Skeletal muscle satellite cell (primary cell): Measurements from ENCODE around the gene HOXD13.

Experiments used
- H3K27me3 ChIP-seq: 2 replicates; pipeline ENCODE4 v1.7.0; 2013; ENCODE audit warnings: low read length; ENCODE audit not compliant: control insufficient read depth, insufficient read depth
- H3K36me3 ChIP-seq: 2 replicates; pipeline ENCODE4 v1.7.0; 2013; ENCODE audit warnings: mild to moderate bottlenecking, control low read depth, low read length; ENCODE audit not compliant: insufficient read depth
- H3K4me1 ChIP-seq: 2 replicates; pipeline ENCODE4 v1.7.0; 2013; ENCODE audit warnings: low read length; ENCODE audit not compliant: control insufficient read depth, insufficient read depth
- H3K4me2 ChIP-seq: 2 replicates; pipeline ENCODE4 v1.7.0; 2013; ENCODE audit warnings: mild to moderate bottlenecking, low read length
- H3K4me3 ChIP-seq: 2 replicates; pipeline ENCODE4 v1.7.0; 2013; ENCODE audit warnings: low read length
- H3K9ac ChIP-seq: 2 replicates; pipeline ENCODE4 v1.7.0; 2013; ENCODE audit warnings: mild to moderate bottlenecking, low read depth, low read length, moderate library complexity
- H3K9me3 ChIP-seq: replicated peaks from 2 replicates; pipeline ENCODE4 v1.7.0; 2013; ENCODE audit warnings: mild to moderate bottlenecking, control low read depth, low read length

The HOXD13 gene

DNA sequence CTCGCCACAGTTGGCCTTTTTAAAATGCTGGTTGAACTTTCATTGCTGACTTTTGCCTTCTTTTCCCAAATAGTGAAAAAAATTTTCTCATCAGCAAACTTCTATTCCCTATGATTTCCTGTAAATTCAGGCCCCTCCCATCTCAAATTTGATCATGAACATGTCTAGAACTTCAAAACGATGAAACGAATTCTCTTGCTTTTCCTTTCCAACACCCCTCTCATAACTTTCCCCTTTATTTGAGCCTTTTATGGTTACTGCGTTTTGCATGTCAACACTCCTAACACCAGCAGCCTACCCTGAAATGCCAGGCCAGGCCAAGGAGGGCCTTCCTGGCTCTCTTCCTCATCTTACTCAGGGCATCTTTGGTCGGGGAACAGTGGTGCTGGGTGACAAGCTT is 1.7 kb upstream of the HOXD13 start:
- Histone ChIP-seq H3K27me3 (peaks cover 92% of the 10 kb centered on the region), H3K9ac (no peak overlapping the region), H3K36me3 (no peaks in the 10 kb centered on the region), H3K4me2 (no peak overlapping the region), H3K9me3 (no peaks in the 10 kb centered on the region), H3K4me3 (no peak overlapping the region), H3K4me1 (peaks cover 12% of the 10 kb centered on the region)

GRCh38 chr2:176091329-176092258 is 927 bp upstream of the HOXD13 start:
- no peak overlapping the region for H3K4me2 ChIP-seq
- H3K4me1 ChIP-seq = peaks cover 8% of the 10 kb centered on the region

GRCh38 chr2:176093145-176093897 is 800 bp downstream of the HOXD13 start:
- Histone ChIP-seq H3K9me3 (no peaks in the 10 kb centered on the region), H3K4me3 (peak overlapping the region; percentile 60), H3K9ac (no peak overlapping the region), H3K36me3 (no peaks in the 10 kb centered on the region), H3K4me2 (peak overlapping the region; percentile 78), H3K4me1 (peaks cover 12% of the 10 kb centered on the region), H3K27me3 (peaks cover 92% of the 10 kb centered on the region)

More at GRCh38 chr2:176091329-176092258, 927 bp upstream of the HOXD13 start:
- H3K27me3 ChIP-seq = peaks cover 92% of the 10 kb centered on the region
- H3K9ac ChIP-seq = no peak overlapping the region
- no peaks in the 10 kb centered on the region for H3K36me3 ChIP-seq
- no peaks in the 10 kb centered on the region for H3K9me3 ChIP-seq
- no peak overlapping the region for H3K4me3 ChIP-seq

DNA sequence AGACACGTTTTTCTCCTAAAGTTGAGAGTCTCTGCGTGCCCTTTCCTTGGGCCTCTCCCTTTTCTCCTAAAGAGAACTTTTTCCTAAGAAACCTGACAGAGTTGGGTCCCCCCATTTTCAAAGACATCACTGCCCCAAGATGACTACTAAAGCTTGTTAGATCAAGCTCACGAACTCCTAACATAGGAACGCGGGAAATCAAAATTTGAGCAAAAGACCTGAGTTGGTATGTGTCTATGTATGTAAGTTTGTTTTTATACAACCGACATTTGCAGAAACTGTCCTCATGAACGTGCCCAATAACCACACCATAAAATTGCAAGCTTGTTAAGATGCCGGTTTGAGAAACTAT is 1.4 kb downstream of the HOXD13 start:
- H3K4me1 ChIP-seq = peaks cover 10% of the 10 kb centered on the region
- H3K36me3 ChIP-seq = no peaks in the 10 kb centered on the region
- H3K9me3 ChIP-seq = no peaks in the 10 kb centered on the region
- no peak overlapping the region for H3K4me3 ChIP-seq
- H3K27me3 ChIP-seq = peaks cover 92% of the 10 kb centered on the region
- no peak overlapping the region for H3K9ac ChIP-seq
- no peak overlapping the region for H3K4me2 ChIP-seq

DNA sequence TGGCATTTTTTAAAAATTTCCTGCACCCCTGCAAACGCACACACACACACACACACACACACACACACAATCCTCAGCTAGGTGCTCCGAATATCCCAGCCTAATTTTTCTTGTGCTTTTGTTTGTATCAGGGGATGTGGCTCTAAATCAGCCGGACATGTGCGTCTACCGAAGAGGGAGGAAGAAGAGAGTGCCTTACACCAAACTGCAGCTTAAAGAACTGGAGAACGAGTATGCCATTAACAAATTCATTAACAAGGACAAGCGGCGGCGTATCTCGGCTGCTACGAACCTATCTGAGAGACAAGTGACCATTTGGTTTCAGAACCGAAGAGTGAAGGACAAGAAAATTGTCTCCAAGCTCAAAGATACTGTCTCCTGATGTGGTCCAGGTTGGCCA is 1.8 kb downstream of the HOXD13 start:
- H3K4me1 ChIP-seq = peaks cover 10% of the 10 kb centered on the region
- H3K9ac ChIP-seq = no peak overlapping the region
- no peak overlapping the region for H3K4me3 ChIP-seq

DNA sequence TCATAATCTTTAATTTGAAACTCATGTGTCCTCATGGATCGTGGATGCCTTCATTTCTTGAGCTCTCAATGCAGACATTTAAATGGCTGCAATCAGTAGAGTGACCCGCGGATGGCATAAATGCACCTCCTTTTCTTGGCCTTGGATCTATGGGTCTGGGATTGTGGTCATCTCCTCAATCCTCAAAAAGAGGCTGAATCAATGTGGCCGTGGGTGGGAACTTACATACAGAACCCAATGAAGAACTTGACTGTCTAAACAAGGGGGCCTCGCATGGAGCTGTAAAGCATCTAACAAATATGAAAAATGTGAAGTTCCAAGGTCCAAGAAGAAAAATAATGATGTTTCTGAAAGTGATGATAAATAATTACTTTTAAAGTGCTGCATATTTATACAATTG is 2.9 kb downstream of the HOXD13 start:
- Histone ChIP-seq H3K9me3 (no peaks in the 10 kb centered on the region), H3K9ac (no peak overlapping the region), H3K4me2 (no peak overlapping the region), H3K4me3 (no peak overlapping the region), H3K4me1 (peaks cover 10% of the 10 kb centered on the region), H3K27me3 (peaks cover 92% of the 10 kb centered on the region), H3K36me3 (no peaks in the 10 kb centered on the region)

More for the DNA sequence above, 1.8 kb downstream of the HOXD13 start:
- no peaks in the 10 kb centered on the region for H3K9me3 ChIP-seq
- no peaks in the 10 kb centered on the region for H3K36me3 ChIP-seq
- peaks cover 92% of the 10 kb centered on the region for H3K27me3 ChIP-seq
- no peak overlapping the region for H3K4me2 ChIP-seq

DNA sequence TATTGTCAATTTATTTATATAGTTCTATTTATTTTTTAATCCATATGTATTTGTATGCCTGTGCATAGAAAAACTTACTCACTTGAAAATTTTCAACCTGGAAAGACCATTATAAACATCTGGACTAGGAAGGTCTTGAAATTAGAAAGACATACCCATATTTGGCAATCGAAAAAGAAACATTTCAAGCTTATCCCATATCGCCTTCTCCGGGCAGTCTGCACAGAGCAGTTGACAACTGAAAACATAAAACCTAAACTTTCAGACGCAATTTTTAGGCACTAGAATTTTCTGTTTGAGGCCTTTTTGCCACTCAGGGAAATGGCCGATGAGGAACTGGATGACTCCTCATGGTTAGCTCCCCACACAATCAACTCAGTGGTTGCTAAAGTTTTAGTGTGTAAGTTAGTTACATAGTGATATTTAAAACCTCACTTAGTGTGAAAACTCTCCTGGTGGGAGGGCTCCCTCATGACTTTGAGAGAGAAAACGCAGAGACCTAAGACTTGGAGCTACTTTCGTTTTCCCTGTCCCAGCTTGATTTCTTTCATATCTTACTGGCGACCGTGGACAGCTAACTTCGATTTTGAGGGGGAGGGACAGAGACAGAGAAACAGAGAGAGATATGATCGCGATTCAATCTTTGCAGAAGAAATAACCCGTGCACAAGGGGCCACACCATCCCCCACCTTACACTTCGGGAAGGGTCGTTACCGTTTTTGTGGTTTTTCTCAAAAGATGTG is 3.9 kb downstream of the HOXD13 start:
- H3K36me3 ChIP-seq = no peaks in the 10 kb centered on the region
- no peak overlapping the region for H3K9ac ChIP-seq
- H3K27me3 ChIP-seq = peaks cover 92% of the 10 kb centered on the region
- peak overlapping the region; percentile 87 for H3K4me2 ChIP-seq
- peaks cover 10% of the 10 kb centered on the region for H3K4me1 ChIP-seq
- no peaks in the 10 kb centered on the region for H3K9me3 ChIP-seq
- H3K4me3 ChIP-seq = peak overlapping the region; percentile 70

GRCh38 chr2:176096986-176097819 is 4.7 kb downstream of the HOXD13 start:
- Histone ChIP-seq H3K9me3 (no peaks in the 10 kb centered on the region), H3K9ac (no peak overlapping the region), H3K4me2 (peak overlapping the region; percentile 87), H3K4me1 (peaks cover 10% of the 10 kb centered on the region), H3K36me3 (no peaks in the 10 kb centered on the region), H3K27me3 (peaks cover 92% of the 10 kb centered on the region), H3K4me3 (peak overlapping the region; percentile 70)

GRCh38 chr2:176097820-176098365 is 5.4 kb downstream of the HOXD13 start:
- no peak overlapping the region for H3K4me3 ChIP-seq
- peak overlapping the region; percentile 87 for H3K4me2 ChIP-seq
- no peaks in the 10 kb centered on the region for H3K36me3 ChIP-seq
- peaks cover 99% of the 10 kb centered on the region for H3K27me3 ChIP-seq
- no peak overlapping the region for H3K9ac ChIP-seq
- no peaks in the 10 kb centered on the region for H3K9me3 ChIP-seq
- peaks cover 10% of the 10 kb centered on the region for H3K4me1 ChIP-seq

DNA sequence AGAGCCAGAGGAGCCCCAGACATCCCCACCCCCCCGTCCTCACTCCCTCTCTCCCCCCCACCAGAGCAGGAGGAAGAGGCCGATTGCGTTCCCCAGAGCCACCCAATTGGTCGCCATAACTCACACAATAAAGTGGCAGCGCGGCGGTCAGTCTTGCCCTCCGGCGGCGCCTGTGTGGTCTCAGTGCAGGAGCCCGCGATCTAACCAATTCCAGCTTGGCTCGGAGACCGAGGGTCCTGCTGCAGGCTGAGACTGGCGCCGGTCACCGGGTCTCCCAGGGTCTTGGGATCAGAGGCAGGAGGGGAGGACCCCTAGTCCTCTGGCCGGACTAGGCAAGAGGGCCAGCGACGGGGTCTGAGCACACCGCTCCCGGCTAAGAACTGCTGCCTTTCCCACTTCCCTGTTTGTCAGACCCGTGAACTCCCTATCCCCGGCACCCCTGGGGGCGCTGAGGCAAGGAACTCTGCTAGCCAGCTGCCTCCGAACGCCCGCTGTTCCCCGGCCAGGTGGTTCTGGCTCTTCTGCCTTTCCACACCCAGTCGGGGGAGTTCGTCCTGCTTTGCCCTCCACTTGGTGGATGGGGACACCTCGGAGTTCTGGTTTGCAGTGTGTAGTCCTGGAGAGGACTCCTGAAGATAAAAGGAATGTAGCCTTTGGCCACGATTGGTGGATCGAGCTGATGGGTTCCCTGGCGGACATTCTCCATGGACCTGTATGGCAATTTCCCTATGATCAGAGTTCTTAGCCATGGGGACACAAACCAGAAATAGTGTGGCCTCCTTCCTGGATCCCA is 6.0 kb downstream of the HOXD13 start:
- Histone ChIP-seq H3K4me2 (no peak overlapping the region), H3K4me3 (no peak overlapping the region), H3K27me3 (peaks cover 99% of the 10 kb centered on the region), H3K9ac (no peak overlapping the region), H3K4me1 (peaks cover 6% of the 10 kb centered on the region), H3K9me3 (no peaks in the 10 kb centered on the region), H3K36me3 (no peaks in the 10 kb centered on the region)
